Trophoblast cell (in vitro differentiated cells and primary cell): ENCODE measurements around the gene ZC3H12C.

Source experiments
- DNase-seq, 2 donors: peaks; one replicate each; pipeline ENCODE4 v3.0.0-alpha.2; 2016
- H2AFZ ChIP-seq: 2 replicates; pipeline ENCODE4 v1.6.1; 2013; ENCODE audit warnings: low read length, moderate library complexity, mild to moderate bottlenecking; ENCODE audit not compliant: insufficient read depth, poor library complexity
- H2AK5ac ChIP-seq: 2 replicates; pipeline ENCODE4 v1.6.1; 2013; ENCODE audit warnings: mild to moderate bottlenecking, low read length
- H2BK120ac ChIP-seq: 2 replicates; pipeline ENCODE4 v1.6.1; 2013; ENCODE audit warnings: low read length, mild to moderate bottlenecking, moderate library complexity; ENCODE audit not compliant: insufficient read depth, poor library complexity
- H2BK12ac ChIP-seq: 2 replicates; pipeline ENCODE4 v1.6.1; 2013; ENCODE audit warnings: mild to moderate bottlenecking, low read length, moderate library complexity
- H2BK5ac ChIP-seq: 2 replicates; pipeline ENCODE4 v1.6.1; 2013; ENCODE audit warnings: low read length, low read depth, moderate library complexity, mild to moderate bottlenecking; ENCODE audit not compliant: poor library complexity
- H3K14ac ChIP-seq: 2 replicates; pipeline ENCODE4 v1.6.1; 2013; ENCODE audit warnings: mild to moderate bottlenecking, low read length
- H3K18ac ChIP-seq: 2 replicates; pipeline ENCODE4 v1.6.1; 2013; ENCODE audit warnings: mild to moderate bottlenecking, low read length
- H3K23ac ChIP-seq: 2 replicates; pipeline ENCODE4 v1.6.1; 2013; ENCODE audit warnings: low read length
- H3K27ac ChIP-seq: 2 replicates; pipeline ENCODE4 v1.5.1; 2013; ENCODE audit warnings: low read depth, mild to moderate bottlenecking, inconsistent platforms, low read length, moderate library complexity
- H3K27me3 ChIP-seq: 2 replicates; pipeline ENCODE4 v1.6.1; 2013; ENCODE audit warnings: inconsistent platforms, mild to moderate bottlenecking, low read length, moderate library complexity; ENCODE audit not compliant: insufficient read depth
- H3K36me3 ChIP-seq, 2 experiments: 1 replicate in 1 of 2; 2 replicates in 1 of 2; pipeline ENCODE4 v1.6.1; 2013; ENCODE audit warnings: low read length in 2 of 2, mild to moderate bottlenecking in 2 of 2, moderate library complexity in 1 of 2; ENCODE audit not compliant: insufficient read depth in 2 of 2, control insufficient read depth in 1 of 2
- H3K4ac ChIP-seq: 2 replicates; pipeline ENCODE4 v1.6.1; 2013; ENCODE audit warnings: low read depth, mild to moderate bottlenecking, low read length, moderate library complexity
- H3K4me1 ChIP-seq, 2 experiments: 1 replicate in 1 of 2; 2 replicates in 1 of 2; pipeline ENCODE4 v1.6.1; 2013; ENCODE audit warnings: low read length in 2 of 2, mild to moderate bottlenecking in 2 of 2, moderate library complexity in 1 of 2; ENCODE audit not compliant: insufficient read depth in 2 of 2, control insufficient read depth in 1 of 2
- H3K4me2 ChIP-seq: 2 replicates; pipeline ENCODE4 v1.6.1; 2013; ENCODE audit warnings: inconsistent platforms, mild to moderate bottlenecking, low read length, moderate library complexity
- H3K4me3 ChIP-seq: 2 replicates; pipeline ENCODE4 v1.5.1; 2013; ENCODE audit warnings: mild to moderate bottlenecking, low read depth, low read length, inconsistent platforms
- H3K79me1 ChIP-seq: one replicate; pipeline ENCODE4 v1.6.1; 2013; ENCODE audit warnings: low read length
- H3K79me2 ChIP-seq: 2 replicates; pipeline ENCODE4 v1.6.1; 2013; ENCODE audit warnings: low read length, mild to moderate bottlenecking; ENCODE audit not compliant: control insufficient read depth, insufficient read depth, poor library complexity
- H3K9ac ChIP-seq: 2 replicates; pipeline ENCODE4 v1.6.1; 2013; ENCODE audit warnings: mild to moderate bottlenecking, low read length
- H3K9me3 ChIP-seq: 2 replicates; pipeline ENCODE4 v1.6.1; 2013; ENCODE audit warnings: low read depth, mild to moderate bottlenecking, control low read depth, inconsistent platforms, low read length; ENCODE audit not compliant: insufficient read depth
- H4K12ac ChIP-seq: 2 replicates; pipeline ENCODE4 v1.6.1; 2013; ENCODE audit warnings: low read depth, mild to moderate bottlenecking, low read length, moderate library complexity
- H4K8ac ChIP-seq: 2 replicates; pipeline ENCODE4 v1.6.1; 2013; ENCODE audit warnings: low read depth, mild to moderate bottlenecking, low read length, moderate library complexity
- H4K91ac ChIP-seq: one replicate; pipeline ENCODE4 v1.6.1; 2013; ENCODE audit warnings: low read depth, mild to moderate bottlenecking, low read length, moderate library complexity
- WGBS: extraction: QIAGEN DNeasy Blood & Tissue Kit; methylation state at CpG from one replicate; pipeline ENCODE4 v1.1.7; 2013; ENCODE audit warnings: missing lambda C conversion rate; ENCODE audit not compliant: insufficient read length, insufficient coverage; ENCODE audit errors: extremely low coverage; 5-methylcytosine and 5-hydroxymethylcytosine counted together

The ZC3H12C gene

DNA sequence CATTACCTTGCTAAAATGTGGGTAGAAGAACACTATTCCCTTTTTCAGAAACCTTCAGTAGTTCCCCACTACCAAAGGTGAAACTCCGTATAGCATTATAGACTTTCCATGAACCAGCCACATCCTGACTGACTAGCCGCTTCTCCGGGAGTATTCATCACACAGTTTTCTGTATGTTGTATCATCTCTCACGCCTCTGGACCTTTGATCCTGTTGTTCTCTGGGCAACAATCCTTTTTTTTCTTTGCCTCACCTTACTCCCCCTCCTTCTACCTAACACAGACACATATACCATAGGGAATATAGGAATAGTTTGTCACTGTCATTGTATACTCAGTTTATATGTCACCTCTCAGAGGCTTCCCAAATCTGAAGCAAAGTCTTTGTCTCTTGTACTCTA, 20.8 kb downstream of the ZC3H12C start:
- Histone ChIP-seq H3K79me2 (peaks cover 2% of the 10 kb centered on the region), H3K4me1 (no peaks in the 10 kb centered on the region), H2BK12ac (no peak overlapping the region), H3K4me2 (no peak overlapping the region), H4K8ac (no peak overlapping the region), H3K18ac (no peak overlapping the region), H4K91ac (no peak overlapping the region), H3K9me3 (no peaks in the 10 kb centered on the region), H3K36me3 (peaks cover 6 to 8% of the 10 kb centered on the region in 2 experiments), H2BK5ac (no peak overlapping the region), H3K27ac (no peak overlapping the region), H3K4ac (no peak overlapping the region), H2BK120ac (no peak overlapping the region), H4K12ac (no peak overlapping the region), H3K23ac (no peak overlapping the region), H3K79me1 (no peaks in the 10 kb centered on the region), H2AK5ac (no peak overlapping the region), H3K27me3 (no peaks in the 10 kb centered on the region), H2AFZ (no peak overlapping the region), H3K4me3 (no peak overlapping the region), H3K14ac (no peak overlapping the region), H3K9ac (no peak overlapping the region)
- DNase-seq, result no peak
- WGBS, result no CpG with 5 or more reads among the region's 4 CpGs

DNA sequence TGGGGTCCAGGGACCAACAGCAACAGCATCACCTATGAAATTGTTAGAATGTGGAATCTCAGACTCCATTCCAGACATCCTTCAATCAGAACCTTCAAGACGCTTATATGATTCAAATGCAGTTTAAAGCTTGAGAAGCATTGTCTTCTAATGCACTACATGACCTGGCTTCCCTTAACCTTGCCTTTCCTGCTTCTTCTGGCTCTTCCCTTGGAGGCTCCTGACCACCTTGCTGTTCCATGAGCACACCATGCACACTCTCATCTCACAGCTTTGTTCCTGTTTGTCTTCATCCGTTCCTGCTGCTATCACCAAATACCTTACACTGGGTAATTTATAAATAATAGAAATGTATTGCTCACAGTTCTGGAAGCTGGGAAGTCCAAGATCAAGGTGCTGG, 26.1 kb downstream of the ZC3H12C start:
- Histone ChIP-seq H2AFZ (no peak overlapping the region), H3K36me3 (peaks cover 4 to 6% of the 10 kb centered on the region in 2 experiments), H4K12ac (no peak overlapping the region), H3K79me1 (peaks cover 4% of the 10 kb centered on the region), H3K4me3 (no peak overlapping the region), H3K27me3 (no peaks in the 10 kb centered on the region), H3K4ac (no peak overlapping the region), H3K9ac (no peak overlapping the region), H3K4me1 (peaks cover 3 to 5% of the 10 kb centered on the region in 2 experiments), H3K14ac (no peak overlapping the region), H3K9me3 (no peaks in the 10 kb centered on the region), H4K91ac (no peak overlapping the region), H2BK120ac (no peak overlapping the region), H2BK5ac (no peak overlapping the region), H3K23ac (no peak overlapping the region), H3K18ac (no peak overlapping the region), H2AK5ac (no peak overlapping the region), H3K4me2 (no peak overlapping the region), H4K8ac (no peak overlapping the region), H3K27ac (no peak overlapping the region), H3K79me2 (no peaks in the 10 kb centered on the region), H2BK12ac (no peak overlapping the region)
- WGBS, result no CpG with 5 or more reads among the region's 2 CpGs
- no peak for DNase-seq

DNA sequence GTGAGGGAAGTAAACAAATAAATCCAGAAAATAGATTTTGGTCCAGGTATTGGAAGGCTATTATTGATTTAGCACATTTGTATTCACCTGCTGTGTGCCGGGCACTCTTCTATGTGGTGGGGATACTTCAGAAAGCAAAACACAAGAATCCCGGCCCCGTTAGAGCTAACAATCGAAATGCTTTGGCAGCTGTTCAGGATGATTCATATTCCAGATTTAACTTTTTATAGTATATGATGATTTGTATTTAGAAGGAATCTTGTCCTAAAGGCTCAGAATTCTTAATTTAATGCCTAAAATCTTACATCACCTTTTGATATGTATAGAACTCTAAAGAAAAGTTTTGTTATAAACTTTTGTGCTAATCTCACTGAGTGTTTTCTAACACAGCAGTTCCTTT, 28.0 kb downstream of the ZC3H12C start:
- peaks cover 0 to 3% of the 10 kb centered on the region in 2 experiments for H3K36me3 ChIP-seq
- H3K4me3 ChIP-seq, result no peak overlapping the region
- H3K4ac ChIP-seq, result no peak overlapping the region
- H4K8ac ChIP-seq, result no peak overlapping the region
- H3K79me1 ChIP-seq, result peaks cover 11% of the 10 kb centered on the region
- no peak overlapping the region for H4K91ac ChIP-seq
- no peak overlapping the region for H3K9ac ChIP-seq
- no peaks in the 10 kb centered on the region for H3K27me3 ChIP-seq
- H2AFZ ChIP-seq, result no peak overlapping the region
- no peak overlapping the region for H3K4me2 ChIP-seq
- no peak overlapping the region for H2BK12ac ChIP-seq
- WGBS, result no CpG with 5 or more reads among the region's 4 CpGs
- no peak overlapping the region for H2BK5ac ChIP-seq
- DNase-seq, result no peak
- H3K79me2 ChIP-seq, result no peaks in the 10 kb centered on the region
- no peak overlapping the region for H3K27ac ChIP-seq
- H3K9me3 ChIP-seq, result no peaks in the 10 kb centered on the region
- H3K14ac ChIP-seq, result no peak overlapping the region
- H3K18ac ChIP-seq, result no peak overlapping the region
- no peak overlapping the region for H2BK120ac ChIP-seq
- H3K4me1 ChIP-seq, result peaks cover 9 to 12% of the 10 kb centered on the region in 2 experiments
- no peak overlapping the region for H4K12ac ChIP-seq
- H3K23ac ChIP-seq, result no peak overlapping the region
- no peak overlapping the region for H2AK5ac ChIP-seq

DNA sequence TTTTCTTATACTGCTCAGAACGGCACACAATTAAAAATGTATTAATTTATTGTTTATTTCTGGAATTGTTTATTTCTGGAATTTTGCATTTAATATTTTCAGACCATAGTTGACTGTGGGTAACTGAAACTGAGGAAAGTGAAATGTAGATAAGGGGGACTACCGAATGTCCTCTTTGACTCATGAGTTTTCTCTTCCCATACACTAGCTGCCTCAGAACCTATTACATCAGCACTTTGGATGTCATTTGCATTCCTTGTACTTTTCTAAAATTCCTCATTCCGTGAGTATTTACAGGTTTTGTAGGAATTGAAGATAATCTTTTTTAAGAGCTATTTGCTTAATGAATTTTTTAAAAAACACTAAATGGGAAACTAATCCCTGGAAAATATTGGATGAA, 29.8 kb downstream of the ZC3H12C start:
- Histone ChIP-seq H3K18ac (no peak overlapping the region), H2AK5ac (no peak overlapping the region), H4K8ac (no peak overlapping the region), H3K27me3 (no peaks in the 10 kb centered on the region), H3K4me1 (peaks cover 12 to 19% of the 10 kb centered on the region in 2 experiments), H3K27ac (no peak overlapping the region), H3K79me1 (peaks cover 15% of the 10 kb centered on the region), H3K9ac (no peak overlapping the region), H2AFZ (no peak overlapping the region), H2BK12ac (peak overlapping the region; percentile 64), H4K91ac (no peak overlapping the region), H3K36me3 (peaks cover 0 to 3% of the 10 kb centered on the region in 2 experiments), H3K79me2 (no peaks in the 10 kb centered on the region), H2BK5ac (no peak overlapping the region), H3K4ac (no peak overlapping the region), H2BK120ac (no peak overlapping the region), H4K12ac (no peak overlapping the region), H3K4me3 (no peak overlapping the region), H3K9me3 (no peaks in the 10 kb centered on the region), H3K14ac (no peak overlapping the region), H3K23ac (no peak overlapping the region), H3K4me2 (no peak overlapping the region)
- no CpG with 5 or more reads among the region's 3 CpGs for WGBS
- peak in 1 of 2 donors; percentile 69 for DNase-seq
